Dermis lymphatic vessel endothelial cell (primary cell): ENCODE measurements around the gene EMC6. TPM values are rescaled to one million over a fixed set of nuclear protein-coding genes. Genes with fewer than 3 reads are reported as not detected.

Experiments
- total RNA-seq: library from RNA; depleted of rRNA; stranded (reverse); fragments of >200 nt; gene quantifications from 2 replicates; pipeline ENCODE4 v1.2.1, GENCODE V29; 2014

The EMC6 gene
- total RNA-seq, result 11.4 and 16.3 TPM in 2 replicates

DNA sequence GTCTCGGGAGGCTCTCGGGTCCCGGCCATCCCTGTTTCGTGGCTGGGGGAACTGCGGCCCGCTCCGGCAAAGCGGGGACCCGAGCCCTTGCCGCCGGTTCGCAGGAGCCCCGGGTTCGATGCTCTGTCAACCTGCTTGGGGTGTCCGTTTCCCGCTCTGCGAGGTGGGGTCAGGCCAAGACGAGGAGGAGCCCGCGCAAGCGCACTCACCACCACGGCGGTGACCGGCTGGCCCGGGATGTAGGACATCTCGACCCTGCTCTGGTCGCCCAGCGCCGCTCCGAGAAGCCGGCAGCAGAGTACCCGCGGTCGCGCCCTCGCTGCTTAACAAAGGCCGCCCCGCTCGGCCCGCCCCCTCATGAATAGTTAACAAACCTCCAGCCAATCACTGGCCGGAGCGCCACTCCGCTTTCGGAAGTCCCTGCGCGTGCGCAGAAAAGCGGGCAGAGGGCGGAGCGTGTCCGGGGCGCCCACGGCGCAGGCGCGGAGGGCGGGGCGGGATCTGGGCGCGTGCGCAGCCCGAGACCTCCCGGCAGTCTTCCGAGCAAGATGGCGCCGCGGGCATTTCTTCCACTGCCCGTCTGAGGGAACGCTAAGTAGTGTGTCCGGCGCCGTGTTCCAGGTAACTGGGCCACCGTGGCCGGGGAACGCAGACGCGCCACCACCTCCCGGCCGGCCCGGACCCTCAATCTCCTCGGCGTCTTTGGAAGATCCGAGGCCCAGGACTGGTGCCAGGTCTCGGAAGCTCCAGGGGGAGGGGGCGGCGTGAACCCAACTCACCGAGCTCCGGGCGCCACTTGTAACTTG is at the start of gene EMC6, which contains the start of gene TAX1BP3:
EMC6 (plus strand) TSS at position 534 of the 806 bp plus-strand sequence. CDS start 335 bp downstream, outside the sequence.
TAX1BP3 (minus strand) TSS at position 300 of the 806 bp plus-strand sequence; CDS start at position 248, 52 bp downstream.

DNA sequence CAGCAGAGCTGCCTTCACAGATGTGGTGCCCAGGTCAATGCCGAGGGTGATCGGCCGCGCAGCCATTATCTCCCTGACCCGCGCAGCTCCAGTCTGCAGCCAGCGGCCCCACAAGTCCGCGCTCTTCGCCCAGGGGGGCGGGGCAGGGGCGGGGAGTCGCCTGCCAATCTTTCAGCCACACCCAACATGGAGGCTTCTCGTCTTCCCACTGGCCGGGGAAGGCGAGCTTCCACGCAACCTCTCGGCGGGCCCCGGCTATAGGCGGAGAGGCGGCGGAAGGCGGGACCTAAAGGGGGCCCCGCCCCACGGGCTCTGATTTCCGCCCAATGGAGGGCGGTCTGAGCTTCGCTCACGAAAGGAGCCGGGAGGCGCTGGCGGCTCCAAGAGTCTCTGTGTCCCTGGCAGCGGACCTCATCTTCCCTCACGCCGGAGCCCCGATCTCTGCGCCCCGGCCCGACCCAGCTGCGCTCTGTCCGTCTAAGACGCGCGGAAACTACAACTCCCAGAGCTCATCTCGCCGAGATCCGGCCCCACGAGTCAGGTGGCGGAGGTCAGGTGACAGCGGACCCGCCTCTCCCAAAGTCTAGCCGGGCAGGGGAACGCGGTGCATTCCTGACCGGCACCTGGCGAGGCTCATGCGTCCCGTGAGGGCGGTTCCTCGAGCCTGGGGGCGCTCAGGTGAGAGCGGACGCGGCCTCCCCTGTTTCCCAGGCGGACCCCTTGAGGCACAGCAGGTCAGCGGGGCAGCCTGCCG is 32.3 kb upstream of the EMC6 start, which contains the start of the genes CTNS and SHPK:
CTNS (plus strand) TSS at position 607 of the 754 bp plus-strand sequence. CDS start 3,447 bp downstream, outside the sequence.
SHPK (minus strand) TSS at position 97 of the 754 bp plus-strand sequence; CDS start at position 66, 31 bp downstream.

DNA sequence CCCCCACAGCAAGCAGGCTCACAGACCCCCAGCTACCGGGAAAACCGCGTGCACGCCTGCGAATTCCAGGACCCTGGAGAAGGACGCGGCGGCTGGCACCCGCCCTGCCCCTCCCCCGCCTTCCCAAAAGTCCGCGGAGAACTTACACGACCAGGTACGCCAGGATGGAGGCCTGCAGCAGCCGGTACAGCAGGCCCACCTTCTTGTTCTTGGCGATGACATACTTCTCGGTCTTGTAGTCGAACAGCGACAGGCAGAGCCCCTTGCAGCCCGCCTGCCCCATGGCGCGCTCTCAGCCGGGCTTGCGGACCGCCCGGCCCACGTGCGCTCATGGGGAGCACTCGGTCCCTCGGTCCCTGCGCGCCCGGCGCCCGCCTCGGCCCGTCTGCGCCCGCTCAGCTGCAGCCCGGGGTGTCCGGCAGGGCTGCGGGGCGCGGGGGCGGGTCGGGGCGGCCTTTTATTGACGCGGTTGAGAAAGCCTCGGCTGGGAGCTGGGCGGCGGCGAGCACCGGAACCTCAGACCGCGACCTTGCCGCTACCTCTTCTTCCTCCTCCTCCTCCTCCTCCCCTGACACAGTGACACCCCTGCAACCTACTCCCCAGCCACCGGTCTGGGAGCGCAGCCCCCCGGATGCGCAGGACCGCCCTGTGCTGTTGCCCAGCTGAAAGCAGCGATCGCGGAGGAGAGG is 27.3 kb downstream of the EMC6 start, which contains the start of gene P2RX5:
P2RX5 (minus strand) TSS at position 433 of the 689 bp plus-strand sequence; CDS start at position 283, 150 bp downstream.

Other genes starting within 250 kb of the EMC6 start
- gene OR1E2, start 235.0 kb upstream of the EMC6 start, total RNA-seq, result not detected in 2 replicates
- gene SPATA22, start 197.0 kb upstream of the EMC6 start, total RNA-seq, result 0.33 TPM in 1 of 2 replicates, not detected in the other
- not detected in 2 replicates for gene ASPA, start 192.8 kb upstream of the EMC6 start, total RNA-seq
- under 0.01 TPM in 1 of 2 replicates, not detected in the other for gene TRPV3, start 111.0 kb upstream of the EMC6 start, total RNA-seq
- gene TRPV1, start 59.4 kb upstream of the EMC6 start, total RNA-seq, result 0.22 and 0.43 TPM in 2 replicates
- gene SHPK, start 32.6 kb upstream of the EMC6 start, total RNA-seq, result 8.5 and 15.3 TPM in 2 replicates
- 14.5 and 17.2 TPM in 2 replicates for gene CTNS, start 32.1 kb upstream of the EMC6 start, total RNA-seq
- gene TAX1BP3, start 234 bp upstream of the EMC6 start, total RNA-seq, result 160 and 180 TPM in 2 replicates
- gene P2RX5, start 27.3 kb downstream of the EMC6 start, total RNA-seq, result 0.11 and 0.17 TPM in 2 replicates
- gene HASPIN, start 55.1 kb downstream of the EMC6 start, total RNA-seq, result 1.1 and 1.4 TPM in 2 replicates
- gene ITGAE, start 132.4 kb downstream of the EMC6 start, total RNA-seq, result 16.6 and 16.7 TPM in 2 replicates
- 14.8 and 19.3 TPM in 2 replicates for gene NCBP3, start 177.4 kb downstream of the EMC6 start, total RNA-seq
- 0.87 and 1.1 TPM in 2 replicates for gene CAMKK1, start 224.2 kb downstream of the EMC6 start, total RNA-seq
- not detected in 2 replicates for gene P2RX1, start 247.7 kb downstream of the EMC6 start, total RNA-seq